HepG2 (cell line): ENCODE data around the gene PRKCZ. TPM values are rescaled to one million over a fixed set of nuclear protein-coding genes. Genes with fewer than 3 reads are reported as not detected.

Source experiments
- AHDC1 ChIP-seq: sonication (generic); formaldehyde crosslinking; IDR thresholded peaks from 2 replicates; pipeline ENCODE4 v1.5.1; 2020; ENCODE audit warnings: mild to moderate bottlenecking, missing genetic modification reagents, borderline replicate concordance
- FOXM1 ChIP-seq: sonication (generic); formaldehyde crosslinking; IDR thresholded peaks from 2 replicates; pipeline ENCODE4 v1.5.0; 2020; ENCODE audit warnings: missing genetic modification reagents
- GLI4 ChIP-seq: sonication (generic); formaldehyde crosslinking; IDR thresholded peaks from 2 replicates; pipeline ENCODE4 v1.5.1; 2020; ENCODE audit warnings: missing genetic modification reagents, mild to moderate bottlenecking, moderate library complexity, borderline replicate concordance
- NCOA2 ChIP-seq: sonication (generic); formaldehyde crosslinking; IDR thresholded peaks from 2 replicates; pipeline ENCODE4 v1.8.0; 2022; ENCODE audit warnings: inconsistent platforms
- NKX3-1 ChIP-seq: sonication (generic); formaldehyde crosslinking; IDR thresholded peaks from 2 replicates; pipeline ENCODE4 v1.5.0; 2020; ENCODE audit warnings: missing genetic modification reagents
- PHF20 ChIP-seq: sonication (generic); formaldehyde crosslinking; IDR thresholded peaks from 2 replicates; pipeline ENCODE4 v1.5.0; 2020; ENCODE audit warnings: mild to moderate bottlenecking, missing genetic modification reagents
- PRMT3 ChIP-seq: sonication (generic); formaldehyde crosslinking; IDR thresholded peaks from 2 replicates; pipeline ENCODE4 v1.8.1; 2022; ENCODE audit warnings: low read depth, mild to moderate bottlenecking, moderate library complexity, missing genetic modification reagents, borderline replicate concordance
- RXRA ChIP-seq: sonication (generic); formaldehyde crosslinking; IDR thresholded peaks from 2 replicates; pipeline ENCODE4 v1.5.1; 2020; ENCODE audit warnings: missing genetic modification reagents
- ZBTB8A ChIP-seq: sonication (generic); formaldehyde crosslinking; IDR thresholded peaks from 2 replicates; pipeline ENCODE4 v1.4.0; 2020; ENCODE audit warnings: mild to moderate bottlenecking, low read depth, missing genetic modification reagents, borderline replicate concordance
- ZNF160 ChIP-seq: sonication (generic); formaldehyde crosslinking; IDR thresholded peaks from 2 replicates; pipeline ENCODE4 v1.8.0; 2022; ENCODE audit warnings: mild to moderate bottlenecking, inconsistent platforms, missing genetic modification reagents
- ZNF253 ChIP-seq: sonication (generic); formaldehyde crosslinking; IDR thresholded peaks from 2 replicates; pipeline ENCODE4 v1.8.0; 2022; ENCODE audit warnings: mild to moderate bottlenecking, missing genetic modification reagents, borderline replicate concordance
- ZNF382 ChIP-seq: sonication (generic); formaldehyde crosslinking; IDR thresholded peaks from 2 replicates; pipeline ENCODE4 v1.5.0; 2020; ENCODE audit warnings: missing genetic modification reagents, mild to moderate bottlenecking, borderline replicate concordance
- ZNF547 ChIP-seq: sonication (generic); formaldehyde crosslinking; IDR thresholded peaks from 2 replicates; pipeline ENCODE4 v1.5.1; 2020; ENCODE audit warnings: mild to moderate bottlenecking, missing genetic modification reagents
- ZNF672 ChIP-seq: sonication (generic); formaldehyde crosslinking; IDR thresholded peaks from 2 replicates; pipeline ENCODE4 v1.8.1; 2022; ENCODE audit warnings: missing genetic modification reagents
- ZNF772 ChIP-seq: sonication (generic); formaldehyde crosslinking; IDR thresholded peaks from 2 replicates; pipeline ENCODE4 v1.5.0; 2020; ENCODE audit warnings: mild to moderate bottlenecking, missing genetic modification reagents
- ZNF841 ChIP-seq: sonication (generic); formaldehyde crosslinking; IDR thresholded peaks from 2 replicates; pipeline ENCODE4 v1.8.1; 2023; ENCODE audit warnings: missing genetic modification reagents, borderline replicate concordance
- polyA plus RNA-seq, 8 experiments: library from polyadenylated mRNA; depleted of rRNA in 3 of 8; stranded (reverse) in 7 of 8; unstranded in 1 of 8; fragments of >200 nt; fragmentation: Illumina TruSeq in 4 of 8; extraction: Trizol in 4 of 8; gene quantifications; 2 replicates each; pipeline versions ENCODE4 v1.2.1 to v1.2.3, GENCODE V29; 2011 to 2016; ENCODE audit warnings: low read depth in 4 of 8, missing spikeins in 1 of 8, mixed read lengths in 1 of 8; ENCODE audit not compliant: insufficient read depth in 1 of 8
- total RNA-seq, 5 experiments: library from RNA; depleted of rRNA; stranded (reverse); fragments of >200 nt; fragmentation: Illumina TruSeq; extraction: Trizol; gene quantifications; 2 replicates each; pipeline ENCODE4 v1.2.3, GENCODE V29; 2016; ENCODE audit warnings: low read depth in 1 of 5
- TF ChIP-seq, protein P1 (sequence below): sonication (generic); formaldehyde crosslinking; IDR thresholded peaks from 2 replicates; pipeline ENCODE4 v1.4.0; 2020; ENCODE audit warnings: missing genetic modification reagents
- TF ChIP-seq, protein P2 (sequence below): IDR thresholded peaks from 2 replicates; pipeline ENCODE4 v1.6.1; 2016; ENCODE audit warnings: low read depth
- TF ChIP-seq, protein P3 (sequence below): fragments of 450-650 bp; IDR thresholded peaks from 2 replicates; pipeline ENCODE4 v1.6.1; 2017

Gene PRKCZ
- total and polyA plus RNA-seq, 2 of the 13 experiments (the other 11 are each of a cell fraction or from before 2014, with no cell fraction given), result 34.7 to 85.2 TPM

GRCh38 chr1:2134621-2135307 is 84.6 kb downstream of the PRKCZ start (continued):
- TF ChIP-seq ZNF547 (CRISPR knock-in tag), result peak; percentile 47; the same call in 1 of the 2 replicates
- no peak for TF ChIP-seq GLI4 (CRISPR knock-in tag)
- TF ChIP-seq ZNF253 (CRISPR knock-in tag), result 0 out of 2 replicates have a peak, but pooled peaks have one; percentile 21
- TF ChIP-seq, protein P1, sequence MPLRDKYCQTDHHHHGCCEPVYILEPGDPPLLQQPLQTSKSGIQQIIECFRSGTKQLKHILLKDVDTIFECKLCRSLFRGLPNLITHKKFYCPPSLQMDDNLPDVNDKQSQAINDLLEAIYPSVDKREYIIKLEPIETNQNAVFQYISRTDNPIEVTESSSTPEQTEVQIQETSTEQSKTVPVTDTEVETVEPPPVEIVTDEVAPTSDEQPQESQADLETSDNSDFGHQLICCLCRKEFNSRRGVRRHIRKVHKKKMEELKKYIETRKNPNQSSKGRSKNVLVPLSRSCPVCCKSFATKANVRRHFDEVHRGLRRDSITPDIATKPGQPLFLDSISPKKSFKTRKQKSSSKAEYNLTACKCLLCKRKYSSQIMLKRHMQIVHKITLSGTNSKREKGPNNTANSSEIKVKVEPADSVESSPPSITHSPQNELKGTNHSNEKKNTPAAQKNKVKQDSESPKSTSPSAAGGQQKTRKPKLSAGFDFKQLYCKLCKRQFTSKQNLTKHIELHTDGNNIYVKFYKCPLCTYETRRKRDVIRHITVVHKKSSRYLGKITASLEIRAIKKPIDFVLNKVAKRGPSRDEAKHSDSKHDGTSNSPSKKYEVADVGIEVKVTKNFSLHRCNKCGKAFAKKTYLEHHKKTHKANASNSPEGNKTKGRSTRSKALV (CRISPR knock-in tag), result peak; percentile 75
- no peak for TF ChIP-seq ZNF382 (CRISPR knock-in tag)
- peak; percentile 74 for TF ChIP-seq RXRA (CRISPR knock-in tag)
- TF ChIP-seq ZNF672 (CRISPR knock-in tag), result no peak
- TF ChIP-seq PHF20, result peak; percentile 60
- TF ChIP-seq FOXM1, result no peak
- no peak for TF ChIP-seq ZNF841
- TF ChIP-seq, protein P2, sequence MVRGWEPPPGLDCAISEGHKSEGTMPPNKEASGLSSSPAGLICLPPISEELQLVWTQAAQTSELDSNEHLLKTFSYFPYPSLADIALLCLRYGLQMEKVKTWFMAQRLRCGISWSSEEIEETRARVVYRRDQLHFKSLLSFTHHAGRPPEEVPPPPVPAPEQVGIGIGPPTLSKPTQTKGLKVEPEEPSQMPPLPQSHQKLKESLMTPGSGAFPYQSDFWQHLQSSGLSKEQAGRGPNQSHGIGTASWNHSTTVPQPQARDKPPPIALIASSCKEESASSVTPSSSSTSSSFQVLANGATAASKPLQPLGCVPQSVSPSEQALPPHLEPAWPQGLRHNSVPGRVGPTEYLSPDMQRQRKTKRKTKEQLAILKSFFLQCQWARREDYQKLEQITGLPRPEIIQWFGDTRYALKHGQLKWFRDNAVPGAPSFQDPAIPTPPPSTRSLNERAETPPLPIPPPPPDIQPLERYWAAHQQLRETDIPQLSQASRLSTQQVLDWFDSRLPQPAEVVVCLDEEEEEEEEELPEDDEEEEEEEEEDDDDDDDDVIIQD, result peak; percentile 33
- TF ChIP-seq NKX3-1 (CRISPR knock-in tag), result no peak
- TF ChIP-seq ZNF772 (CRISPR knock-in tag), result peak; percentile 86; the same call in 1 of the 2 replicates
- TF ChIP-seq PRMT3 (CRISPR knock-in tag), result 0 out of 2 replicates have a peak, but pooled peaks have one; percentile 73
- TF ChIP-seq NCOA2 (CRISPR knock-in tag), result peak; percentile 66
- TF ChIP-seq, protein P3, sequence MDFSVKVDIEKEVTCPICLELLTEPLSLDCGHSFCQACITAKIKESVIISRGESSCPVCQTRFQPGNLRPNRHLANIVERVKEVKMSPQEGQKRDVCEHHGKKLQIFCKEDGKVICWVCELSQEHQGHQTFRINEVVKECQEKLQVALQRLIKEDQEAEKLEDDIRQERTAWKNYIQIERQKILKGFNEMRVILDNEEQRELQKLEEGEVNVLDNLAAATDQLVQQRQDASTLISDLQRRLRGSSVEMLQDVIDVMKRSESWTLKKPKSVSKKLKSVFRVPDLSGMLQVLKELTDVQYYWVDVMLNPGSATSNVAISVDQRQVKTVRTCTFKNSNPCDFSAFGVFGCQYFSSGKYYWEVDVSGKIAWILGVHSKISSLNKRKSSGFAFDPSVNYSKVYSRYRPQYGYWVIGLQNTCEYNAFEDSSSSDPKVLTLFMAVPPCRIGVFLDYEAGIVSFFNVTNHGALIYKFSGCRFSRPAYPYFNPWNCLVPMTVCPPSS, result no peak
- TF ChIP-seq ZNF160, result no peak
- no peak for TF ChIP-seq ZBTB8A (CRISPR knock-in tag)
- TF ChIP-seq AHDC1 (CRISPR knock-in tag), result no peak; the same call in 1 of the 2 replicates
